Loucy (cell line): ENCODE results near the gene ZBED1.

ENCODE experiments used
- EZH2phosphoT487 ChIP-seq: fragments of 200-600 bp; IDR thresholded peaks from 2 replicates; pipeline ENCODE4 v1.6.1; 2018; ENCODE audit warnings: antibody characterized with exemption, mild to moderate bottlenecking, moderate library complexity, borderline replicate concordance
- TF ChIP-seq, protein P1 (sequence below): fragments of 200-600 bp; sonication (generic); conservative IDR thresholded peaks from 2 replicates; pipeline ENCODE4 v1.5.1; 2014; ENCODE audit warnings: mild to moderate bottlenecking, antibody characterized with exemption, low read length

DNA sequence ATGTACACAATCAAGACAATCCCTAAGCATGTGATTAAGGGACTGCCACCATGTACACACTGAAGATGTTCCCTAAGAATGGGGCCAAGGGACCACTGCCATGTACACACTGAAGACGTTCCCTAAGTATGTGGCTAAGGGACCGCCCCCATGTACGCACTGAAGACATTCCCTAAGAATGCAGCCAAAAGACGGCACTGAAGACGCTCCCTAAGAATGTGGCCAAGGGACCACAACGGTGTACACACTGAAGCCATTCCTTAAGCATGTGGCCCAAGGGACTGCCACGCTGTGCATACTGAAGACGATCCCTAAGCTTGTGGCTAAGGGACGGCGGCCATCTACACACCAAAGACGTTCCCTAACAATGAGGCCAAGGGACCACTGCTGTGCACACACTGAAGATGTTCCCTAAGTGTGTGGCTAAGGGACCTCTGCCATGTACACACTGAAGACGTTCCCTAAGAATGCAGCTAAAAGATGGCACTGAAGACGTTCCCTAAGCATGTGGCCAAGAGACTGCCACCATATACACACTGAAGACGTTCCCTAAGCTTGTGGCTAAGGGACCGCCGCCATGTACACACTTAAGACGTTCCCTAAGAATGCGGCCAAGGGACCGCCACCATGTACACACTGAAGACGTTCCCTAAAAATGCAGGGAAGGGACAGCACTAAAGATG, 26.4 kb downstream of the ZBED1 start:
- TF ChIP-seq, protein P1, sequence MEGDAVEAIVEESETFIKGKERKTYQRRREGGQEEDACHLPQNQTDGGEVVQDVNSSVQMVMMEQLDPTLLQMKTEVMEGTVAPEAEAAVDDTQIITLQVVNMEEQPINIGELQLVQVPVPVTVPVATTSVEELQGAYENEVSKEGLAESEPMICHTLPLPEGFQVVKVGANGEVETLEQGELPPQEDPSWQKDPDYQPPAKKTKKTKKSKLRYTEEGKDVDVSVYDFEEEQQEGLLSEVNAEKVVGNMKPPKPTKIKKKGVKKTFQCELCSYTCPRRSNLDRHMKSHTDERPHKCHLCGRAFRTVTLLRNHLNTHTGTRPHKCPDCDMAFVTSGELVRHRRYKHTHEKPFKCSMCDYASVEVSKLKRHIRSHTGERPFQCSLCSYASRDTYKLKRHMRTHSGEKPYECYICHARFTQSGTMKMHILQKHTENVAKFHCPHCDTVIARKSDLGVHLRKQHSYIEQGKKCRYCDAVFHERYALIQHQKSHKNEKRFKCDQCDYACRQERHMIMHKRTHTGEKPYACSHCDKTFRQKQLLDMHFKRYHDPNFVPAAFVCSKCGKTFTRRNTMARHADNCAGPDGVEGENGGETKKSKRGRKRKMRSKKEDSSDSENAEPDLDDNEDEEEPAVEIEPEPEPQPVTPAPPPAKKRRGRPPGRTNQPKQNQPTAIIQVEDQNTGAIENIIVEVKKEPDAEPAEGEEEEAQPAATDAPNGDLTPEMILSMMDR: no peak
- no peak for TF ChIP-seq EZH2phosphoT487
